Measurements from ENCODE around the gene DACH2.

The DACH2 gene

GRCh38 chrX:86809651-86810050 lies 661.4 kb downstream of the DACH2 start:
- no peak for TF ChIP-seq CTCF (IDR thresholded peaks at IDR 0.05; ENCODE audit: control insufficient read depth, extremely low read depth, insufficient read depth)
- DNase-seq (ENCODE audit: low read depth): no peak
- H3K4me3 ChIP-seq (ENCODE audit: low read depth, low read length): no peak overlapping the region

- no peak for DNase-seq (ENCODE audit: low read depth)
- TF ChIP-seq CTCF (IDR thresholded peaks at IDR 0.05; ENCODE audit: control insufficient read depth, extremely low read depth, insufficient read depth): no peak
Measured at GRCh38 chrX:86829786-86830185, 681.5 kb downstream of the DACH2 start.

GRCh38 chrX:86830685-86831084 lies 682.4 kb downstream of the DACH2 start:
- H3K4me3 ChIP-seq (ENCODE audit: low read depth, low read length): no peak overlapping the region
- no peak for TF ChIP-seq CTCF (IDR thresholded peaks at IDR 0.05; ENCODE audit: control insufficient read depth, extremely low read depth, insufficient read depth)
- DNase-seq (ENCODE audit: low read depth): no peak

More at GRCh38 chrX:86829786-86830185, 681.5 kb downstream of the DACH2 start:
- 0 out of 2 replicates have a peak overlapping the region, but pooled peaks have one; percentile 2 for H3K4me3 ChIP-seq (ENCODE audit: low read depth, low read length)

GRCh38 chrX:86845101-86845500 lies 696.9 kb downstream of the DACH2 start:
- no peak overlapping the region for H3K4me3 ChIP-seq (ENCODE audit: low read depth, low read length)
- no peak for TF ChIP-seq CTCF (IDR thresholded peaks at IDR 0.05; ENCODE audit: control insufficient read depth, extremely low read depth, insufficient read depth)
- DNase-seq (ENCODE audit: low read depth): no peak
